ENCODE data around the gene EPS15. TPM values are rescaled to one million over a fixed set of nuclear protein-coding genes. Genes with fewer than 3 reads are reported as not detected.

The EPS15 gene
- total RNA-seq, 1 donor from 2014 or later: 120 TPM

DNA sequence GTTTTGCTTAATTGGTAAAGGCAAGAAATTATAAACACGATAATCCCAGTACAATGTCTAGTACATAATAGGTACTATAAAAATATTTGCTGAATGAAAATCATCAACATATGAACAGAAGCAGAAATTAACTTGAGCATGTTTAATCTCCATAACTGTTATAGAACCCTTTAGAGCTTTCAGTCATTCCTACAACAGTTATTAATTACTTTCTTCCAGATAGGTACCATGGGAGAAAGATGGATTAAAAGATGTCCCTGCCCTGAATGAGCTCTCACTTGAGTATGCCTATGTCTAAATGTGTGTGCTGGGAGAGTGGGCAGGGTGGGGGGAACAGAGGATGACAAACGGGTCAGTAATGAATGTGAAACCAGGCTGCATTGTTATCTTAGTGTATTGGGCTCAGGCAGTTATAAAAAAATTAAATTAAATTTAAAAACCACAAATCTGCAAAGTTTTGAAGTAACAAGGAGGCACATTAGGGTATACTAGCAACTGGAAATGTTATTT lies 2.4 kb downstream of the EPS15 start:
- TF ChIP-seq, protein P1, sequence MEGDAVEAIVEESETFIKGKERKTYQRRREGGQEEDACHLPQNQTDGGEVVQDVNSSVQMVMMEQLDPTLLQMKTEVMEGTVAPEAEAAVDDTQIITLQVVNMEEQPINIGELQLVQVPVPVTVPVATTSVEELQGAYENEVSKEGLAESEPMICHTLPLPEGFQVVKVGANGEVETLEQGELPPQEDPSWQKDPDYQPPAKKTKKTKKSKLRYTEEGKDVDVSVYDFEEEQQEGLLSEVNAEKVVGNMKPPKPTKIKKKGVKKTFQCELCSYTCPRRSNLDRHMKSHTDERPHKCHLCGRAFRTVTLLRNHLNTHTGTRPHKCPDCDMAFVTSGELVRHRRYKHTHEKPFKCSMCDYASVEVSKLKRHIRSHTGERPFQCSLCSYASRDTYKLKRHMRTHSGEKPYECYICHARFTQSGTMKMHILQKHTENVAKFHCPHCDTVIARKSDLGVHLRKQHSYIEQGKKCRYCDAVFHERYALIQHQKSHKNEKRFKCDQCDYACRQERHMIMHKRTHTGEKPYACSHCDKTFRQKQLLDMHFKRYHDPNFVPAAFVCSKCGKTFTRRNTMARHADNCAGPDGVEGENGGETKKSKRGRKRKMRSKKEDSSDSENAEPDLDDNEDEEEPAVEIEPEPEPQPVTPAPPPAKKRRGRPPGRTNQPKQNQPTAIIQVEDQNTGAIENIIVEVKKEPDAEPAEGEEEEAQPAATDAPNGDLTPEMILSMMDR (IDR thresholded peaks at IDR 0.05; ENCODE audit: unreplicated experiment): no peak
- Mint-ChIP-seq H3K4me1 (ENCODE audit: unreplicated experiment) (peaks cover 46% of the 10 kb centered on the region), H3K36me3 (ENCODE audit: low read depth, unreplicated experiment) (peaks cover 17% of the 10 kb centered on the region), H3K4me3 (ENCODE audit: unreplicated experiment) (peak overlapping the region; percentile 77), H3K27ac (ENCODE audit: unreplicated experiment) (no peak overlapping the region), H3K9me3 (ENCODE audit: unreplicated experiment) (no peaks in the 10 kb centered on the region), H3K27me3 (ENCODE audit: unreplicated experiment) (peaks cover 6% of the 10 kb centered on the region)
- DNase-seq (ENCODE audit: low spot score): no peak

DNA sequence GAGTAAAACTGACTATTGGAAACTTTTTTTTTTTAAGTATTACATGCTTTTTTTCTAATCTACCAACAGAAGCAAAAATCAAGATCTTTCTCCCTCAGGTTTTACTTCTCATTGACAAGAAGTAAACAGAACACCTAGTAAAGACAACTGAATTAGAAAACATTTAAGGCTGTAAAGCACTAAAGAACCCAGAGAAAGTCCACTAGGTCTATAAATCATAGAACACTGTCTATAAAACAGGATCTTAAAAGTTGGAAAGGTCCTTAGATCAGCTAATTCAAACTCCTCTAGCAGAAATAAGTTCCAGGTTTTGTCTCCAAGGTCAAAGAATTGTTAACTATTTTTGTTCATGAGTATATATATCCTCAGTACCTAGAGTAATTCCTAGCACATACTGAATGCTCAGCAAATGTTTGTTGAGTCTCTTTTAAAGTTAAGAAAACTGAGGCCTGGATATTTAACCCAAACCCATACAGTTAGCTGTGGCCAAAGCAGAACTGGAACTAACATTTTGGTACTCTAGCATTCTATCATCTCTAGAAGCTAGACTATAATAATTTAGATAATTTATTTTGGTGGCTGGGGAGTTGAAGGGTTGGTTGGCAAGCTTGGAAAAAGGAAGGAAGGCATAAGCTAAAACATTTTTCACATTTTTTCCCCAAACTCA lies 3.0 kb downstream of the EPS15 start:
- H3K27ac Mint-ChIP-seq (ENCODE audit: unreplicated experiment): no peak overlapping the region
- TF ChIP-seq, protein P1 (IDR thresholded peaks at IDR 0.05; ENCODE audit: unreplicated experiment): no peak
- H3K9me3 Mint-ChIP-seq (ENCODE audit: unreplicated experiment): no peaks in the 10 kb centered on the region
- H3K4me3 Mint-ChIP-seq (ENCODE audit: unreplicated experiment): peak overlapping the region; percentile 33
- peaks cover 48% of the 10 kb centered on the region for H3K4me1 Mint-ChIP-seq (ENCODE audit: unreplicated experiment)
- peaks cover 15% of the 10 kb centered on the region for H3K36me3 Mint-ChIP-seq (ENCODE audit: low read depth, unreplicated experiment)
- peaks cover 6% of the 10 kb centered on the region for H3K27me3 Mint-ChIP-seq (ENCODE audit: unreplicated experiment)
- DNase-seq (ENCODE audit: low spot score): no peak

DNA sequence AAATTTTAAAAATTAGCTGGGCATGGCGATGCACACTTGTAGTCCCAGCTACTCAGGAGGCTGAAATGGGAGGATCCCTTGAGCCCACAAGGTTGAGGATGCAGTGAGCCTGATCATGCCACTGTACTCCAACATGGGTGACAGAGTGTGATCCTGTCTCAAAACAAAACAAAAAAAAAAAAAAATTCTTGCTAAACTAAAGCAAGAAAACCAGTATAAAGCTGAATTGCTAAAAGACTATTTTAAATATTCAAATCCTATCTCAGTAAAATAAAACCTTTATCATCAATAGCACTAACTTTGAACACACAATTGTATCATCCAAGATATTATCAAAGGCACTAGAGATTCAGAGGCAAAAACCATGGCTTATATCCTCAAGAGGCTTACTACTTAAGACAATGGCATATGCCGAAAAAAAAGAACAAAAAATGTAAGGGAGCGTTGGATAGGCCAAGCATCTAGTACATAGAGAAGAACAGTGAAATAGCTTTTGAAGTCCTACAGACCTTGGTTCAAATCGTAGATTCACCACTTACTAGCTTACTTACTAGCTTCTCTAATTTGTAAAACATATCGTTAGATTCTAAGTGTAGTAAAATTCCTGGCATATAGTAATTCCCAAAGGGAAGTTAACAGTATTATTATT lies 3.6 kb downstream of the EPS15 start:
- no peak for DNase-seq (ENCODE audit: low spot score)
- peaks cover 6% of the 10 kb centered on the region for H3K27me3 Mint-ChIP-seq (ENCODE audit: unreplicated experiment)
- no peak overlapping the region for H3K27ac Mint-ChIP-seq (ENCODE audit: unreplicated experiment)
- H3K4me3 Mint-ChIP-seq (ENCODE audit: unreplicated experiment): no peak overlapping the region
- H3K9me3 Mint-ChIP-seq (ENCODE audit: unreplicated experiment): no peaks in the 10 kb centered on the region
- TF ChIP-seq, protein P1 (IDR thresholded peaks at IDR 0.05; ENCODE audit: unreplicated experiment): no peak
- H3K4me1 Mint-ChIP-seq (ENCODE audit: unreplicated experiment): peaks cover 48% of the 10 kb centered on the region
- peaks cover 12% of the 10 kb centered on the region for H3K36me3 Mint-ChIP-seq (ENCODE audit: low read depth, unreplicated experiment)

DNA sequence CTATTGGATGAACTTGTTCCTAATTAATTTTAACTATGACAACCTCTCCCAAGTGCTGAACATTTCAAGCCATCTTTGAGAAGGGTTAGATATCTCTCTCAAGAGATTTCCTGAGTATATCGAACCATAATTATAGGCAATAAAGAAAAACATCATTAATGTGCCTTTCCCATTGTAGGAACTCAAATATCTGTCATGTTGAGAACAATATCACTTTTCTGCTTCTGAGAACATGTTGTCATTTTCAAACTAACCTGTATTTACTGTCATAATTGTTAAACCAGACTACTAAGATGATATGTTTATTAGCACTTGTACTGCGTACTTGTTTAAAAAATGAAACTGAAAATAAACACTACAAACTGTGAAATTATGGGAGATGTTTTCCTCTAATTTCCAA lies 4.3 kb downstream of the EPS15 start:
- peaks cover 47% of the 10 kb centered on the region for H3K4me1 Mint-ChIP-seq (ENCODE audit: unreplicated experiment)
- H3K9me3 Mint-ChIP-seq (ENCODE audit: unreplicated experiment): no peaks in the 10 kb centered on the region
- H3K27ac Mint-ChIP-seq (ENCODE audit: unreplicated experiment): no peak overlapping the region
- no peak for DNase-seq (ENCODE audit: low spot score)
- peaks cover 6% of the 10 kb centered on the region for H3K27me3 Mint-ChIP-seq (ENCODE audit: unreplicated experiment)
- H3K4me3 Mint-ChIP-seq (ENCODE audit: unreplicated experiment): no peak overlapping the region
- H3K36me3 Mint-ChIP-seq (ENCODE audit: low read depth, unreplicated experiment): peaks cover 8% of the 10 kb centered on the region
- TF ChIP-seq, protein P1 (IDR thresholded peaks at IDR 0.05; ENCODE audit: unreplicated experiment): no peak

DNA sequence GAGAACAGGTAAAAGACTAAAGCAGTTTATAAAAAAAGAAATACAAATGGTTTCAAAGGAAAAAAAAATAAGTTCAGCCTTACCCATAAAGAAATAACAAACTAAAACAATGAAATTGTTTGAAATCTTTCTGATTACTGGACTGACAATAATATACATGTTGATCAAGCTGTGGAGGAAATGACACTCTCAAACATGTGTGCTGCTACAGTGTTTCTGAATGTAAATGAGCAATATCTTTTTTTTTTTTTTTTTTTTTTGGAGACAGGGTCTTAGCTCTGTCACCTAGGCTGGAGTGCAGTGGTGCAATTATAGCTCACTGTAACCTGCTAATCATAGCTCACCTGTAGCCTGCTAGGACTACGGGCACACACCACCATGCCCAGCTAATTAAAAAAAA lies 6.5 kb downstream of the EPS15 start:
- no peak for DNase-seq (ENCODE audit: low spot score)
- TF ChIP-seq, protein P1 (IDR thresholded peaks at IDR 0.05; ENCODE audit: unreplicated experiment): no peak
- H3K27ac Mint-ChIP-seq (ENCODE audit: unreplicated experiment): no peak overlapping the region
- H3K27me3 Mint-ChIP-seq (ENCODE audit: unreplicated experiment): no peaks in the 10 kb centered on the region
- no peaks in the 10 kb centered on the region for H3K36me3 Mint-ChIP-seq (ENCODE audit: low read depth, unreplicated experiment)
- peaks cover 38% of the 10 kb centered on the region for H3K4me1 Mint-ChIP-seq (ENCODE audit: unreplicated experiment)
- no peaks in the 10 kb centered on the region for H3K9me3 Mint-ChIP-seq (ENCODE audit: unreplicated experiment)
- no peak overlapping the region for H3K4me3 Mint-ChIP-seq (ENCODE audit: unreplicated experiment)

Data from endothelial cell (in vitro differentiated cells).